ENCODE data around the gene KHDC3L.
A peak's percentile ranks its signal among the peaks of the same experiment; 100 is the strongest.
"Not testable (repeated sequence)": the region's sequence is repeated elsewhere in the genome, so short reads cannot be mapped to it uniquely, and the experiment has no call there.

Gene KHDC3L

GRCh38 chr6:73371984-73372383 is 9.5 kb downstream of the KHDC3L start:
- DNase-seq: no peak

GRCh38 chr6:73372516-73372915 is 10.1 kb downstream of the KHDC3L start:
- DNase-seq: no peak

GRCh38 chr6:73375216-73375615 is 12.8 kb downstream of the KHDC3L start:
- DNase-seq: peak; percentile 37

- DNase-seq: no peak
Observed at GRCh38 chr6:73377225-73377624, 14.8 kb downstream of the KHDC3L start.

- not testable (repeated sequence) for DNase-seq
Observed at GRCh38 chr6:73381531-73381930, 19.1 kb downstream of the KHDC3L start.

- no peak for DNase-seq
Observed at GRCh38 chr6:73382462-73383113, 20.1 kb downstream of the KHDC3L start.

DNA sequence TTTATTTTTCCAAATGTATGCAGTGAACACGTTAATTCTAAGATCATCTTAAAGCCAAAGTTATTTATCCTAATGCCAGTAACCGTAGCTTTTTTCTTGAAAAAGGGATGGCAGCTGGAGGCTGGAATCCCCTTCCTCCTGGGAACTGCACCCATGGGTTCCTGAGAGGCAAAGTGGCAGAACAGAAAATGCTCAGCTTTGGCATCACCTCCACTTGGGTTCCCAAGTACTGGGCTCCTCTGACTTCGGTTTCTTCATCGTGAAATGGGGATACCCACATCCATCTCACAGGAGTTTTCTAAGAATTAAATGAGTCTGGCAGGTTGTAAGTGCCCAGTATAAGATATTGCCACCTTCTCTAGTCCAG is 26.0 kb downstream of the KHDC3L start:
- no peak for DNase-seq

- DNase-seq: peak; percentile 64
Observed at GRCh38 chr6:73388800-73389512, 26.5 kb downstream of the KHDC3L start.

- DNase-seq: no peak
Observed at GRCh38 chr6:73389854-73390253, 27.4 kb downstream of the KHDC3L start.

DNA sequence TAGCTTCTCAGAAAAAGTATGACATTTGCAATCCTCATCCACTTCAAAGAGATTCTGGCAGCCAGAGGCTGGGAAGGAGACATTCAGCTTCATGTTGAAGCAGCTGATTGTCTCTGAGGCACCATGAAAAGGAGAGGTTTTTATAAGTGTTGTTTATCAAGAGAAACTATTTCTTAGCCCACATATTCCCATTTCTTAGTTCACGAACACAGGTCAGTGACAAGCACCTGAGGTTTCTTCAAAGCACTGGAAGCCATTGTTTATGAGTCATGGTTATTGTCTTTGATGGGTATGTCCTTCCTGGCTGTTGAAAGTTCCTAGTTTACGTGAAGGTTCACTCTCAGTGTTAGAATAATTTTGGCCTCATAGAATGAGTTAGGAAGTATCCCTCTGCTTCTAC is 29.2 kb downstream of the KHDC3L start:
- DNase-seq: no peak

DNA sequence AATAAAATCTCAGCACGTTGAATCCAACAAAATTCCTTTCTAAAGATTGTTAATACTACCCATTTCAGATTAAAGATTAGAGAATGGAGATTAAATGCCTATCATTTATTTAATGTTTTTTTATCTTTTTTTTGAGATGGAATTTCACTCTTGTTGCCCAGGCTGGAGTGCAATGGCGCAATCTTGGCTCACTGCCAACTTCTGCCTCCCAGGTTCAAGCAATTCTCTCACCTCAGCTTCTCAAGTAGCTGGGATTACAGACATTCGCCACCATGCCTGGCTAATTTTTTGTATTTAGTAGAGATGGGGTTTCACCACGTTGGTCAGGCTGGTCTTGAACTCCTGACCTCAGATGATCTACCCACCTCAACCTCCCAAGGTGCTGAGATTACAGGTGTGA is 29.7 kb downstream of the KHDC3L start:
- not testable (repeated sequence) for DNase-seq

- no peak for DNase-seq
Observed at GRCh38 chr6:73393278-73393677, 30.8 kb downstream of the KHDC3L start.

DNA sequence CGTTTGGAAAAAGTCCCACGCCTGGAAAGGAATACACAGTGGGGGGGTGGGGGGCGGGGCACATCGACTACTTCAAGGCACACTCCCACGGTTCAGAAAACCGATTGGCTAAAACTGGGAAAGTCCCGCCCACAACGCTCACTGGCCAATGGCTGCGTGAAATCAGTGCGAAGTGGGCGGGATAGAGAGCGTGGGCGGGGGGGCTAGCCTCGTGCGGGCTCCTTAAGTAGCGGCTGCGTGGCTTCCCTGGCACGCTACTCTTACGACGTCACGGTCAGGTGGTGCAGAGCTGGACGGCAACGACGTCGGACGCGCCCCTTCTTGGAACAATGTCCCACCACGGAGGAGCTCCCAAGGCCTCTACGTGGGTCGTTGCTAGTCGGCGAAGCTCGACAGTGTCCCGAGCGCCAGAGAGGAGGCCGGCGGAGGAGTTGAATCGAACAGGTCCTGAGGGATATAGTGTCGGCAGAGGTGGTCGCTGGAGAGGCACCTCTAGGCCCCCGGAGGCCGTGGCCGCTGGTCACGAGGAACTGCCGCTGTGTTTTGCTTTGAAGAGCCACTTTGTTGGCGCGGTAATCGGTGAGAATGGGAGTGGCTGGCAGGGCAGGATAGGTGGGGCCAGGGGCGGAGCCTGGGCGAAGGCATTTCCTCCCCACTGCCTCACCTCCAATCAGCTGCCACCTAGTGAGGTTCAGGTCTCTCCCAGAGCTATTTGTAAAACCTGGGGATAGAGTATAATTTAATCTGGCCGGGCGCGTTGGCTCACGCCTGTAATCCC is 32.3 kb downstream of the KHDC3L start, which contains the start of gene DDX43:
TSS of gene DDX43 (plus strand) at position 252 of the 778 bp plus-strand sequence. CDS start at position 330, 78 bp downstream.
- no peak for DNase-seq

DNA sequence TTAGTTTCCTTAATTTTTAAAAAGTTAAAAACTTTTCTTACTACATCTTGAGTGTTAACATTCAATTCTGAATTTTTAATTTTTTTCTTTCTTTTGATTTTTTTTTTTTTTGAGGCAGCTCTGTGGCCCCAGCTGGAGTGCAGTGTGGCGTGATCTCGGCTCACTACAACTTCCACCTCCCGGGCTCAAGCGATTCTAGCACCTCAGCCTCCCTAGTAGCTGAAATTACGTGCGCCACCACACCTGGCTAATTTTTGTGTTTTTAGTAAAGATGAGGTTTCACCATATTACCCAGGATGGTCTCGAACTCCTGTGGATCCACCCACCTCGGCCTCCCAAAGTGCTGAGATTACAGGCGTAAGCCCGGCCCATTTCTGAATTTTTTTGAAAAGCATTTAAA is 33.4 kb downstream of the KHDC3L start:
- DNase-seq: no peak

DNA sequence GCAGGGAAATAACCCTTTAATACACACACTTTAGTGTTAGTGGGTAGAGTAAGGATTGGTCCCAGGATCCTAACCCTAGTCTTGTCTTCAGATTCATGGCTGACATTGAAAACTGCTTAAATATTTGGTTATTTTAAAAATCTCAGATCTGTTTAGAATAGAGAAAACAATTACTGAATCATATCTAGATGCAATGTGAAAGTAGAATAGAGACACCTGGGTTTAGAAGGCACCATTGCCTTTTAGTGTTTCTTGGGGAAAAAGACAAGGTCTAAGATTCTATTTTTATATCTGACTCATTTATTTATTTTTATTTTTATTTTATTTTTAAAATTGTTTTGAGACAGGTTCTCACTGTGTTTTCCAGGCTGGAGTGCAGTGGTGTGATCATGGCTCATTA is 38.2 kb downstream of the KHDC3L start:
- no peak for DNase-seq

GRCh38 chr6:73409395-73409794 is 46.9 kb downstream of the KHDC3L start:
- no peak for DNase-seq

- DNase-seq: no peak
Observed at GRCh38 chr6:73413102-73413501, 50.6 kb downstream of the KHDC3L start.
